NCI-H187 (cell line): ENCODE results near the gene RELN.
"Not testable (repeated sequence)": the region's sequence is repeated elsewhere in the genome, so short reads cannot be mapped to it uniquely, and the experiment has no call there.

Experiments used
- DNase-seq, 2 experiments: peaks; one replicate each; lab custom pipeline; 2025; lab: John Stamatoyannopoulos, UW

The RELN gene

GRCh38 chr7:103833401-103833800 lies 156.1 kb downstream of the RELN start:
- DNase-seq = no peak

DNA sequence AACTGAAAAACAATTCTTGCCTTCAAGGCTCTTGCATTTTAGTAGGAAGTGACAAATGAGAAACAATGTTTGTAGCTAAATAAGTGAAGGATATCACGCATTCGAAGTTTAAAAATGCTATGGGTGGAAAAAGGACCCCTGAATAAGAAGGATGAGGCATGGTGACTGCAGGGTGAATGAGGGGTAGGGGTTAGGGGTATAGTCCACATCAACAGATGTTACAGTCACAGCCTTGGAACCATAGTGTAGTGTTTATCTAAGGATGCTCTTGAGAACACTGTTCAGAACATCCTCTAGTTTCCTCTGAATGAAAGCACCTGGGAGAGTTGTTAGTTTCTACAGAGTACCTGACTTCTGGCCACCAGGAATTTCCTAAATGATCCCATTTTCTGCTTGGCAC lies 157.0 kb downstream of the RELN start:
- DNase-seq = no peak

DNA sequence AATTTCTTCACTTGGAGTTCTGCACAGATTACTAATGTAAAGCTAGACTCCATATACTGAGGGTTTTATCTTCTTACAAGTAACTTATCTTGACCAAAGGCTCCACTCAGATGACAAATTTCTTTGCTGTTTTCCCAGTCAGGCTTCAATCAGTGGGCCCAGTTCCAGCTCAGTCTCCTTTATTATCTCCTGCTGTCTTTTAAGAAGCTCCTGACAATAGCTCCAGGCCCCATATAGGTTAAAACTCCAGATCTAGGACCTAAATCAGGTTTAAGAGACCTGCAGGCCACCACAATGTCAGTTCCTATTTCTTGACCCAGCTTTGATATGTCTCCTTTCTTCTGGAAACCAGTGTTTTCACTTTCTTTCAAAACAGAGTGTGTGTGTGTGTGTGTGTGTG lies 165.2 kb downstream of the RELN start:
- DNase-seq = no peak

DNA sequence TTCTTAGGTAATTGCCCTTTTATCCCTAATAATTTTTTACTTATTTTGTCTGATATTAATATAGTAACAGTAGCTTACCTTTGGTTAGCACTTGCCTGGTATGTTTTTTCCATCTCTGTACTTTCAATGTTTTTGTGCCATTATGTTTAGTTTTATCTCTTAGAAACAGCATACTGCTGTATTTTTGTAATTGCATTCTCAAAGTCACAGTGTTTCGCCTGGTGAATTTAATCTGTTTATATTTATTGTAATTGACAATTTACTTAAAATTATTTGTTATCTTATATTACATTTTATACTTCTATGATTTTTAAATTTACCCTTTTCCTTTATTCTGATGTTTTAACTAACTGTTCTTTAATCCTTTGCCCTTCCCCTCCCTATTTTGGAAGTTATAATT lies 166.4 kb downstream of the RELN start:
- no peak for DNase-seq

DNA sequence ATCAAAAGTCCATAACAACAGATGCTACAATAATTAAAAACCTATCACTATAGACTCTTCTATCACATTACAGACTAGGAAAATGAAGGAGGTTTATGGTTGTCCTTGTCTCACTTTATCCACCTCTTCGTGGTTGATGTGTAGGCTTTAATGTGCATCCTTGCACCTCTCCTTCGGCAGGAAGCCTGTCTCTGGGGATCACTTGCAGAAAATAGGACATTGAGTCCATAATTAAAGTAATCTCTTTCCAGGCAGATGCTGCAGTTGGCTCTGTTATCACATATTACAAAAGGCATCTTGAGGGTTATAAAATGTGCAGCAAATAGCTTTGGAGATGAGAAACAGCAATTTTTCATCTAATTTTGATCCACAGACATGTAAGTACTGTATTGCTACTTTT lies 168.4 kb downstream of the RELN start:
- no peak for DNase-seq

DNA sequence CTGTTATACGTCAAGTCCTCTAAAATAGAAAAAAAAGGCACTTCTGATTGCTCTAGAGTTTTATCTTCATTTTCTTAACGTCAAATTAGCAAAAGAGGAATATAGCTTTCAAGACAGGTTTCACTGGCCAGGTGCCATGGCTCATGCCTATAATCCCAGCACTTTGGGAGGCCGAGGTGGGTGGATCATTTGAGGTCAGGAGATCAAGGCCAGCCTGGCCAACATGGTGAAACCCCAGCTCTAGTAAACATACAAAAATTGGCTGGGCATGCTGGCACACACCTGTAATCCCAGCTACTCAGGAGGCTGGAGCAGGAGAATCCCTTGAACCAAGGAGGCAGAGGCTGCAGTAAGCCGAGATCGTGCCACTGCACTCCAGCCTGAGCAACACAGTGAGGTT lies 173.5 kb downstream of the RELN start:
- DNase-seq = not testable (repeated sequence)

DNA sequence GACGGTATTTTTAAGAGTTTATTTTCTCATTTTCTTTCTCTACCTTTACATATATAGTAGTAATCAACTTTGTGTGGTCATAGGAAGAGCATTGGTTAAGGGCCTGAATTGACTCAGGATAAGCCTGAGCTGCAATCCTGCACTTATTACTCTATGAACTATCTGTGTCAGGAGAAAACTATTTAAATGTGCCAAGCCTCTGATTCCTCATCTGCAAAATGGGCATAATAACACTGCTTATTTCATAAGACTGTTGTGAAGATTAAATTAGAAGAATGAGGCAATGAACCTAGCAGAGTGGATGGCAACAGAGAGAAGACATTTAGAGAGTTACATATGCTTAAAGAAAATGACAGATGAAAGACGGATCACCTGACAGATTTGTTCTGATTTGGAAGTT lies 175.5 kb downstream of the RELN start:
- no peak for DNase-seq

DNA sequence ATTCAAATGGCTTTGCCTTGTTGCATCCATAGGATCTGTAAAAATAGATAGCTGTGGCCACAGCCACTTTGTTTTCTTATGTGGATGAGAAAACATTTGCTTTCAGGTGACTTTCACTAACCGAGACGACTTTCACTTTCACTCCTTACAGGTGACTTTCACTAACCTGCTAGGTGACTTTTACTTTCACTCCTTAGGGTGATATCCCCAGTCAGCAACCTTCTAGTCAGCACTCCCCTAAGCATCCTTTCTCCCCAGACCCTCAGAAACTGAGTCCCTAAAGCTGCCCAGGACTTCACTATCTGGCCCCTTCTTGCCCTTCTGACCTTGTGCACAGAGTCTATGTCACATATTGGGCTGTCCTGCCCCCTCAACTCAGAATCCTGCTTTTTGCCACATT lies 177.5 kb downstream of the RELN start:
- no peak for DNase-seq

DNA sequence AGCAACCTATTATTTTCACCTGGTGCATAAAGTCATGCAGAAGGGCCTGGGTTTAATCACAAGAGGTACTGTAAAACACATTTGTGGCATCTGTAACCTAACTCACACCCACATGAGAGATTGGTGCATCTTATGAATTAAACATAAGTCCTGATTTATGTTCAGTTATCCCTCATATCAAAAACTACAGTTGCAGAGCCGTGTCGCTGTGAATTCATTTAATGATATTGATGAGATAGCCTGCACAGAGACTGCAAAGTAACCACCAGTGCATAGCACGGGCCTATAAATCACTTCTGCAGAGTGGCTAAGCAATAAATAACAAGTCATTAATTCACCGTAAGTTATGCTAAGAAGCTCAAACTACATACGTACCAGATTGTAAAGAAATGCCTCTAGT lies 178.2 kb downstream of the RELN start:
- DNase-seq = peak in 1 of 2 experiments; percentile 3

- no peak for DNase-seq
Observed at GRCh38 chr7:103810112-103810744, 179.2 kb downstream of the RELN start.

- no peak for DNase-seq
Observed at GRCh38 chr7:103809229-103809994, 180.0 kb downstream of the RELN start.

DNA sequence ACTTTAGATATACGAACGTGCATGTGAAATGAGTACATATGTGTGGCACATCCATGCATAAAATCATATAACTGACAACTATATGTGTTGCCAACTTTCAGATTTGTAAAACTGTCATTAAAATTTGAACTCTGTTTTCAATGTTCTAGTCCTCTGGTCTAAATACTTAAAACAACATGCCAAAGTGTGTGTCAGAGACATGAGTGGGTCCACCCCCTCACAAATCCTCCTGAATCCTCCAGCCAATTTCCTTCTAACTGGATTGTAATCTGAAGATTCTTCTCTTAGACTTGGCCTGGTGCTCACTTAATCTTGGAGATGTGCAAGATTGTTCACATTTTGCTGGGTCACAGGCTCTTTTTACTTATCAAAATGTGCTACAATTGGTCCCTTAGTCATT lies 184.1 kb downstream of the RELN start:
- no peak for DNase-seq

DNA sequence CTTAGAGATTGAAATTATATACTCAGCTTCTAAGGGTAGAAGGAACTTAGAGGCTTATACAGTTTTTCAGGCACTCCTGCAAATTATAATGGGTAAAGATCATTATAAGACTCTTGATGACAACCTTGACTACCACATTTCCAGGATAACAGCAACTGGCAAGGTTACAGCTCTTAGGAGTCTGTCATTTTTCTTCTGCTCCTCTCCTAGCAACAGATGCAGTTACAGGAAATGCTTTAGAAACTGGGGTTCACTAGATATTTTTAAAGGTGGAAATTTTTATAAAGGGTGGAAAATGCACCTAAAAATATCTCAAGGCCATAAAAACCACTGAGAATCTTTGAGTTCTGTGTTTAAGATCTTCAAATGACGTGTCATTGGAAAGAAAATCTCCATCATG lies 185.8 kb downstream of the RELN start:
- no peak for DNase-seq

DNA sequence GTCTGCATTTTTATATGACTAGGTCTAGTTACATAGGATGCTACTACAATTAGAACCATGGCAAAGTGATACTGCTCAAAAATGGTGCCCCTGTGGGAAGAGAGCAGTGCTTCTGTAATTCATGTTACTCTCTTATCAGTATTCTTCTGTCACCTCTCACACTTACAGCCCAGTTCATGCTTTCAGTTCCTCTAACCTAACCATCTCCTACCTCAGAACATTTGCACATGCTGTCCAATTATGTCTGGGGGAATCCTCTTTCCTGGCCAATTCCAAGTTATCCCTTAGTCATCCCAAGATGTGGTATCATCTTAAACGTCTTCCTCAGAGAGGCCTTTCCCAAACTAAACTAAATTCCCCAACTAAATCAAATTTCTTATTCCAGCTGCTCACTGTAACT lies 190.2 kb downstream of the RELN start:
- DNase-seq = no peak

DNA sequence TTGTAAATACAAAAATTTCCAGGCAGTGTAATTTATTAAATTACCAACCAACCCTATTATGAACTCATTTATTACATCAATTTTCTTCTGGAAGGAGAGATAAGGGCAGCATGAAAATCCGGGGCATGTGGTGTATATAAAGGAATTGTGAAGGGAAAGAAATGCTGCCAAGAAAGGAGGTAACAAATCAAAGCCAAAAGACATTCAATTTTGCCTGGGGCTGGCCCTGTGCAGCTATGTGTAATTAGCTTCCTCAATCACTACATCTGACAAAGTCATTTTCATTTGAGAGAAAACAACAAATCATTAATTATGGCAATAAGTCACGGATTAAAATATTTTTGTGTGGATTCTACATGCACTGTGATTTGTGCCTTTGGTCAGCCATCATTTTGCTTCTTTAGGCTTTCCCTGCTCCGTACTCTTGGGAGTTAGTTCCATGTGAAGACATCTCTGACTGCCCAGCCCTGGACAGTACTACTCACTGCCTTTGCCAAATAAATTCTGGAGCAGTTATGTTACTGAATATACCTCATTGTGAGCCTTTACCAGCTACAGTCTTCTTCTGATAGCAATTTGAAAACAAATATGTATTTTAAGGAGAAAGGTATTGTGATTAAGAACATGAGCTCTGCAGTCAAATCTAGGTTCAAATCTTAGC lies 191.7 kb downstream of the RELN start:
- no peak for DNase-seq

GRCh38 chr7:103796327-103796962 lies 193.0 kb downstream of the RELN start:
- no peak for DNase-seq

DNA sequence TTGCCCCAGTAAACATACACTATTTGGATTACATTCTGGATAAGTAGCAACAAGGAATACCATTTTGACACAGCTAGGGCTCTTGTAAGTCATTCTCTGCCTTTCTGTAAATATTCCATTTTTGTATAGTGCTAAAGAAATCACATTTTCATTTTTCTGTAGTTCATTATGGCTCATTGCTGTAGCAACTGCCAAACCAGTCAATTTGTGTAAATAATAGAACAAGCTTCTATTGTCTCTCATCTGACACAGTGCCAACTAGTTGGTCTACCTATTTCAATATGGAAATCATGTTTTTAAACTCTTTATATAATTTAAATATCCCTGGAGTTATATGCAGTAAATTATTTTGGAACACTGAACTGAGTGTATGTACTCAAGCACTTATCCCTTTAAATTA lies 193.7 kb downstream of the RELN start:
- no peak for DNase-seq

- DNase-seq = no peak
Observed at GRCh38 chr7:103795107-103795506, 194.4 kb downstream of the RELN start.

GRCh38 chr7:103794424-103794823 lies 195.0 kb downstream of the RELN start:
- no peak for DNase-seq

GRCh38 chr7:103793614-103794013 lies 195.8 kb downstream of the RELN start:
- no peak for DNase-seq

- DNase-seq = no peak
Observed at GRCh38 chr7:103791894-103792293, 197.6 kb downstream of the RELN start.

DNA sequence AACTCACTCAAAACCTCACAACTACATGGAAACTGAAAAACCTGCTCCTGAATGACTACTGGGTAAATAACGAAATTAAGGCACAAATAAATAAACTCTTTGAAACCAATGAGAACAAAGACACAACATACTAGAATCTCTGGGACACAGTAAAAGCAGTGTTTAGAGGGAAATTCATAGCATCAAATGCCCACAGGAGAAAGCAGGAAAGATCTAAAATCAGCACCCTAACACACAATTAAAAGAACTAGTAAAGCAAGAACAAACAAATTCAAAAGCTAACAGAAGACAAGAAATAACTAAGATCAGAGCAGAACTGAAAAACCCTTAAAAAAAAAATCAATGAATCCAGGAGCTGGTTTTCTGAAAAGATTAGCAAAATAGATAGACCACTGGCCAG lies 202.4 kb downstream of the RELN start:
- DNase-seq = not testable (repeated sequence)
